HG03060 (cell line): ENCODE results near the gene SS18L1.

Experiments
- ATAC-seq: cut with Tn5 transposase; IDR thresholded peaks from one replicate; pipeline ENCODE4 v1.9.1; 2021; ENCODE audit warnings: low read depth, moderate number of reproducible peaks; ENCODE audit not compliant: unreplicated experiment

SS18L1 gene

DNA sequence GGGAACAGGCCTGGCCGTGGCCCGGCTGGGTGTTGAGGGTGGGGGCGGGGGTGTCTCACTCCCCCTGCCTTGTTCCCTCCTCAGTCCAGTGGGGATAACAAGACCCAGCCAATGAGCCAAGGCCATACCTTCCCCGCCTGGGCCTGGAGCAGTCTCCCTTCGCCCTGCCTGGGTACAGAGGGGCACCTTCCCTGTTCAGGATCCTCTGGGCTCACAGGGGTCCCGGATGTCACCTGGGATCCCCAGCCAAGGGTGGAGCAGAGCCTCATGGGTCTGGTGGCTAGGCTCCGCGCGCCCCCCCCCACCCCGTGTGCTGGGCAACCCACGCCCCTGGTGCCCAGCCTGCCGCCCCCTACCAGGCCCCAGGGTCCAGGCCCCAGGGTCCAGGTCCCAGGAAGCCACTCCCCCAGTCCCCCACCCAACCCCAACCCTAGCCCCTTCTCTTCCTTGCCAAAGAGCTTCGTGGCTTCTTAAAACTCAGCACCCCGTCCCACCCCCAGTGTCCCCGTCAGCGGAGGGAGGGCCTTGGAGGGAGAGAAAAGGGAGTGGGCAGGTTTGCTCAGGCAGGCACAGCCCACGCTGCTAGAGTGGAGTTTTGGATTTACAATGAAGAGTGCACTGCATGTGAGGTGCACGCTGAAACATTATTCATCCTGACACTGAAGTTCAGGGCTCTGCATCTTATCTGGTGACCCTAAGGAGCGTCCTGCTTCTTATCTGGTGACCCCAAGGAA lies 64.7 kb downstream of the SS18L1 start:
- ATAC-seq = no peak

- ATAC-seq = no peak
Measured at GRCh38 chr20:62208795-62209755, 65.5 kb downstream of the SS18L1 start.

DNA sequence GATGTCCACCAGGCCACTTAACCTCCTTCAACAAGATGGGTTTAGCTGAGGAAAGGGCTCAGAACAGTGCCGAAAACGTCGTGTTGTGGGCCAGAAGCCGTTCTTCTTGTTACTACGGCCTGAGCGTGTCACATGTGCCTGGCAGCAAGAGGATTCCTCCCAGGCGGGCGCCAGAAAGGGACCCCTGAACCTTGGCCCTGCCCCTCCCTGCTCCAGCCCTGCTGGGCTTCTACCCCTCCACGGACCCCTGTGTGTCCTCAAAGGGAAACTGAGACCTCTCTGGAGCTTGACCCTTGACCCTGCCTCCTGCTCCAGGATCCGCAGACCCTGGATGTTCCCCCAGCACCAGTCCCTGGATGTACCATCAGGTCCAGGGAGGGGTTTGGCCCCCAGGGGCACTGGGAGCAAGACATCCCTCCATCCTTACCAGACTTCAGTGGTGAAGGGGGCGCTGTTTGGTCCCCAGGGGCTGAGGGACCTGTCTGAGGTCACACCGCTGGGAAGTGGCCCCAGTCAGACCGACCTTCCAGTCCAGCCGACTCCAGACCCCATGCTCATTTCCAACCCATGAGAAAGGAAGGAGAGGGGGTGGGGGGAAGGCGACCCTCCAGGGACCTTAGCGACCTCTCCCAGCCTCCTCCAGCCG lies 66.4 kb downstream of the SS18L1 start:
- ATAC-seq = no peak

GRCh38 chr20:62210496-62210855 lies 66.9 kb downstream of the SS18L1 start:
- ATAC-seq = no peak

GRCh38 chr20:62211216-62211615 lies 67.6 kb downstream of the SS18L1 start:
- ATAC-seq = no peak

GRCh38 chr20:62211769-62212288 lies 68.3 kb downstream of the SS18L1 start:
- no peak for ATAC-seq

DNA sequence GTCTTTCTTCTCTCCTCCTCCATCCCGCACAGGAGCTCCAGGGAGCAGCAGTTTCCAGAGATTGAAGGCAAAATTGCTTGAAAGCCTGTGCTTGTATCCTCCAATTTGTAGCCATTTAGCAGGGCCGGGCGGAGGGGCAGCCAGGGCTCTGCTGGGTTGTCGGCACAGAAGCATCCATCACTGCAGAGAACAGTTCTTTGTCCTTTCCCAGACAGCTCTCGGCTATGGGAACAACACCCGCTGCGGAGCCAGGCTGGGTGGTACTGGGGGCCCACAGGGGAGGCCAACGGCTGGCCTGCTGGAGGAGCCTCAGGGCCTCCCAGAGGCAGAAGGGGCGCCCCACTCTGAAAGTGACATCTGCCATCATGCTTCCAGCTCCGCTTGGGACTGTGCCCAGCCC lies 68.7 kb downstream of the SS18L1 start:
- ATAC-seq = no peak

DNA sequence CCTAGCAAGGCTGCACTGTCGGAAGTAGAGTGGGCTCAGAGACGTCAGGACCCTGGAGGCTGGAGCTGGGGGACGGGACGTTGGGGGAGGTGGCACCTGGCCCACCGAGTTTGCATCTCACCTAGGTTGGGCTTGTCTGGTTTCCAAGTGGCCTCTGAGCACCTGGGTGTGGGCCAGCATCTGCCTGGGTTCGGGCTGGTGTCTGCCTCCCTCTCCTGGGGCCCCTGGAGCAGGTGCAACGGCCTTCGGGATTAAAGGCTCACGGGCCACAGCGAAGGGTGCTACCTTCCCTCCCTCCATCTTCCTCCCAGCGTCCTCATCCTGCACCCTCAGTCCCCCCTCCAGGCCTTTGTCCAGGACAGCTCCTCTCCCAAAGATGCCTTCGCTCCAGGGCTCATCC lies 70.5 kb downstream of the SS18L1 start:
- ATAC-seq = no peak

DNA sequence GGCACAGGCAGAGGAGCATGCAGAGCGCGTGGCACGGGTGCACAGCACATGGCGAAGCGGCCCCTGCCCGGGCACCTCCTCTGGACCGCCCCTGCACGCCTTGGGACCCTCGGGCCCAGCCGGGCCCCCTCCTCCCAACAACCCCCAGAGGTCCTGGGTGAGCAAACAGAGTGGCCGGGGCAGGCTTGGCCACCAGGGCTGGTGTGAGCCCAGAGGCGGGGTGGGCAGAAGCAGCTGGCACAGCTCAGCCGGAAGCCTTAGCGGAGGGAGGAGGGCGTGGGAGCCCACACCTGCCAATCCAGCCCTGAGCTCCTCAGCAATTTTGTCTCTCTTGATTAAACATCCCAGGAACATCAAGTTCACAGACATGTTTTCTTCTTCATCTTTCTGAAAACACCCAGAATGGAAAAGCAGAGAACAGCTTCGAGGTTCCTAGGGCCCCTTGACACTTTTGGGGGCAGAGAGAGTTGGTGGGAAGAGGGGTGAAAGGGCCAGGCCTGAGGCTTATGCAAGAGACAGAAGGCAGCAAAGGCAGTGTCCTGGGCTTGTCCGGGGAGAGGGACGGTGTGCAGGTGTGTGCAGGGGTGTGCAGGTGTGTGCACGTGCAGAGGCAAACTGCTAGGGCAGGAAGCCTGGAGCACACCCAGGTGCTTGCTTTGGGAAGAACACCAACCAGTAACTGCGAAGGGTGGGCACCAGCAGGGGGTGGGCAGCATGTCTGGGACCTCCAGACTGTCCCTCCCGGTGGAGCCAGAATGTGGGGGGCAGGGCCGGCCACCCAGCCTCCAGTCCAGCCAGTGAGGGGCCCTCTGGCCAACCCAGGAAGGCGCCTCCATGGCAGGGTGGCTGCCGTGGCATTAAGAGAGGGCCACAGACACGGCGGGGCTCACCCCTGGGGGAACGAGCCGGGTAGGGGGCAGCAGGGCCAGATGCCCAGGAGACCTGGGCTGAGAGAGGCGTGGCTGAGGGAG lies 71.7 kb downstream of the SS18L1 start:
- ATAC-seq = no peak

DNA sequence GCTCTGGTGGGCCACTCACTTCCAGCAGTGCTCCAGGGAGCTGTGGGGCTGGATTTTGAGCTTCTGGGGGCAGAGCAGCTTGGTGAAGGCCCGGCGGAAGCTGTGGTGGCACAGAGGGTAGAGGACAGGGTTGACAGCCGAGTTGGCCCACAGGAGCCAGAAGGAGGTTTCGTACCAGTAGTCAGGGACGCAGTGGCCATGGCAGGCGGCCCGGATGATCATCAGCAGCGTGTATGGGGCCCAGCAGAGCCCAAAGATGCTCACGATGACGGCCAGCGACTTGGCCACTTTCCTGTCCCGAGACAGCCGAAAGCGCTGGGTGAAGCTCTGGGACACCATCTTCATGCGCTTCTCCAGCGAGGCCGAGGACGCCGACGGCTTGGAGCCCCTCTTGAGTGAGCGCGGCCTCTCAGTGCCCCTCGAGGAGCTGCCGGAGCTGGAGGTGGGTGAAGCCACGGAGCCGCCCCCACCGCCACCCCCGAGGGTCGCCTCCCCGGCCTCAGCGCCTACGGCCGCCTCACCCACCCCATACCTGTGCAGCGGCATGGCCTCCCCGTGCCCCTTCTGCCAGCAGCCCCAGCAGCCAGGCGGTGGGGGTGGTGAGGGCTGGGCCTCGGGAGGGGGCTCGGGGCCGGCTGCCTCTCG lies 72.5 kb downstream of the SS18L1 start:
- no peak for ATAC-seq

DNA sequence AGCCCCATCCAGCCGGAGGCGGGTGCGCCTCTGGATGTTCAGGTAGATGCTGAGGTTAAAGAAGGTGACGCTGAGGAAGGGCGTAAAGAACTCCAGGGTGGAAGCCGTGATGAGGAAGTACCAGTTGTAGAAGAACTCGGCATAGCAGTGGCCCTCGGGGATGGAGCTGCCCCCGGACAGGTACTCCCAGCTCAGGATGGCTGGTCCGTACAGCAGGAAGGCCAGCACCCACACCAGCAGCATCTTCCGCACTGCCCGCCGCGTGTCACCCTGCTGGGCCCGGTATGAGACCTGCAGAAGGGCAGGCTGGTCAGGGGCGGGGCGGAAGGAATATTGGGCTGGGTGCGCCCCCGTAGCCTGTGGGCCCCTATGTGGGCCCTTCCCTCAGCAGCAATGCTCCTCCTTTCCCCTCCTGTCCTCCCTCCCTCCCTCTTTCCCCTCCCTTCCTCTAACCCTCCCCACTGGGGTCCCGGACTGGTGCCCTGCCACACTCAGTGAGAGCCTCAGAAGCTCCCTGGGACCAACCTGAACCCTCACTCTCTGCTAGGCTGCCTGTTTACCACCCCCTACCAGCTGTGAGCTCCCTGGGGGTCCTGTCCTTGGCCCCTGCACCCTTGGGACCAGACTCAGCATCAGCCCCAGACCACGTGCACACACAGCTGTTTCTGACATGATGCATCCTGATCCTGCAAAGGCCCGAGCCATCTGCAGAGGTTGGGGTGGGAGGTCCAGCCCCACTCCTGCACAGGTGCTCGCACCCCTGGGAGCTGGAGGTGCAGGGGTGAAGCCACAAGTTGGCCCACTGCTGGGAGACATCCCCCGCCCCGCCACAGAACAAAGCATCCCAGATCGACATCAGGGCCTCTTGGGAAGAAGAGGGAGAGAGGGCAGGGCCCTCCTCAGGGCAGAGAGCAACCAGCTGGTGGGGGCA lies 73.3 kb downstream of the SS18L1 start:
- ATAC-seq = no peak

GRCh38 chr20:62217913-62218773 lies 74.6 kb downstream of the SS18L1 start:
- ATAC-seq = no peak

DNA sequence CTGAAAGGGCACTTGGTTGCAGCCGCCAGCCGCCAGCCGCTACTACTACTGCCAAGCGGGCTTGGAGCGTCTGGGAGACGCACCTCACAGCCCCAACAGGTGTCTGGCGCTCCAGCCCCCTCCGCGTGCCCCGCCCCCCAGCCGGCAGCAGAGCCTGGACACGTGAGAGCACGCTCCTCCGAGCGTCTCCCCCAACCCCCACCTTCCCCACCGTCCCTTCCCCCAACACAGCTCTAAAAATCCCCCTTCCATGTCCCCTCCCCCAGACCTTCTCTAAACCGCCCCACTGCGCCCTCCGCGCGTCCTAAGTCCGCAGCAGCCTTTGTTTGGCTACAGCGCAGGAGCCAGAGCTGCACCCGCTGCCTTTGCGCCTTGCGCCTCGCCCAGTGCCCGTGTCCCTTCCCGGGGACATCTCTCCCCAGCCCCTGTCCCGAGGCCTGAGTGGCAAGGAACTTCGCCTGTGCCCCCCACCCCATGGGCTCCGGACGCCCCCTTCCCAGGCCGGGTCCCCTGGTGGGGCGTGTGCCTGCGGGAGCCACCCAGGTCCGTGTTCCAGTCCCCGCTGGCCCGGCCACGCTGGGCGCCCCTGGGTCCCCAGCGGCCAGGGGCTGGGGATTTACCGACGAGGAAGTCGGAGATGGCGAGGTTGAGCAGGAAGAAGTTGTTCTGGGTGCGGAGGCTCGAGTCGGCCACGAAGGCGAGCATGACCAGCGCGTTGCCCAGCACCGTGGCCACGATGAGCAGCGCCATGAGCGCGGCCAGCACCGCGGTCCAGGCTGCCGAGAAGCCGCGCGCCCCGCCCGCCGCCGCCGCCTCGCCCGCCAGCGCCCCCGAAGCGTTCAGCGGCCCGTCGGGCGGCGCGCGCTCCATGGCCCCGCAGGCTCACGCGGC lies 75.8 kb downstream of the SS18L1 start:
- ATAC-seq = no peak

DNA sequence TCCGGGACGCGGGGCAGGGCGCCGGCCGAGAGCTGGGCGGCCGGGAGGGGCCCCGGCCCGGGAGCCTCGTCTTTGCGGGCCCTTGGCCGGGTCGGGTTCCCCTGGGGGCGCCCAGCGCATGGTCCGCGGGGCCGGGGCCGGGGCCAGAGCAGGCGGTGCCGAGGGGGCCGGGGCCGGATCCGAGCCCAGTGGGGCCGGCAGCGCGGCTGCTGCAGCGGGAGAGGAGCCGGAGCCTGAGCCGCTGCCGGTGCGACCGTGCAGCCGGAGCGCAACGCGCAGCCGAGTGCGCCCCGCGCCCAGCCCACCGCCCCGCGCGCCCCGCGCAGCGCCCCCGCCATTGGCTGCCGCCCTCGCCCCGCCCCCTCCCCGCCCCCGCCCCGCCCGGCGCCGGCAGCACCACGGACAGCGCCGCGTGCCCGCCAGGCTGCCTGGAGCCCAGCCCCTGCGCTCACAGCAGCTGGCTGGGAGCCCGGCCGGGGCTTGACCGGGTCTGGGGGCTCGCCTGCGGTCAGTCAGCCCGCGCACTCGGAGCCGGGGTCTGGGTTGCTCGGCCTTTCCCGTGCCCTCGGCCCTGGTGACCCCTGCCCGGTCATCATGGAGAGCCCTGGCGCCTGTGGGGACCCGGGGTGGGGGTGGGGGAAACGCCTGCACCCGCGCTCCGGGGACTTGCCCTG lies 76.6 kb downstream of the SS18L1 start, which contains the start of gene HRH3:
TSS of gene HRH3 (minus strand) at position 287 of the 674 bp plus-strand sequence. CDS start 308 bp downstream, outside the sequence.
- no peak for ATAC-seq

DNA sequence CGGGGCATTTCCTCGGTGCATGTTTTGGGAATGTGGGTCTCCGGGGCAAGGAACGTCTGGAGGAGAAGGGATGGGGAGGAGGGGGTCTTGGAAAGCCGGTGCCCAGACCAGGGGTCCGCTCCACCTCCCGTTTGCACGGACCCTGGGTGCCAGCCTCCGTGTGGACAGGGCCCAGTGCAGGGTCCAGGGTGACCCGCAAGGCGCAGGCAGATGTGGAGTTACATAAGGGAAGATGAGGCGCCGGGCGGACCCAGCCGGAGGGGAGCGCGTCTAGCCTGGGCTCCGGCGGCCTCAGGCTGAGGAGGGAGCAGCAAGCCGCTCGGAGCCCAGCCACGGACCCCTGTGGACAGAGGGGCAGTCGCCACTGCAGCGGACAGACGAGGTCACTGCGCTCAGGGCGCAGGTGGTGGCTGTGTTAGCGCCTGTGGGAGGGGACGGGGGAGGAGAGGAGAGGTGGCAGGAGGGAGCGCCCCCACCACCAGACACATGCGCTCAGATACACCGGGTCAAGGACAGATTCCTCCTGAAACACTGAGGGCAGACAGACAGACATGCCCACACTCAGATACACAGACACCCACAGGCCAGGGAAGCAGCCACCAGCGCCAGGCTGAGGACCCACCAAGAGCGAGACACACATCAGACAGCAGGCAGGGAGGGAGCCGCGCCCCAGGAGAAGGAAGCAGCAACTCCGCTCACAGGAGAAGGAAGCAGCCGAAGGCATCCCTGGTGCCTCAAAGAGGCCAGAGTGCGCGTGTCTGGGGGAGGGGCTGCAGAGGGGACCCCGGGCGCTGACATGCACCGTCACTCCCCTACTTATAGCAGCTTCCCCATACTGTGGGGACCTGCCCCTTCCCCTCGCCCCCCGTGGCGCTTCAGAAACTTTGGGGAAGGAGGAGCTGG lies 77.3 kb downstream of the SS18L1 start:
- ATAC-seq = no peak
